CD4-positive, alpha-beta T cell treated with Interleukin-15 for 4 hours (primary cell): ENCODE results near the gene WNT16.
"Not testable (repeated sequence)": the region's sequence is repeated elsewhere in the genome, so short reads cannot be mapped to it uniquely, and the experiment has no call there.

ENCODE experiments used
- DNase-seq: peaks from one replicate; pipeline ENCODE4 v3.0.0-alpha.2; 2020; ENCODE audit warnings: low spot score

The WNT16 gene, protein sequence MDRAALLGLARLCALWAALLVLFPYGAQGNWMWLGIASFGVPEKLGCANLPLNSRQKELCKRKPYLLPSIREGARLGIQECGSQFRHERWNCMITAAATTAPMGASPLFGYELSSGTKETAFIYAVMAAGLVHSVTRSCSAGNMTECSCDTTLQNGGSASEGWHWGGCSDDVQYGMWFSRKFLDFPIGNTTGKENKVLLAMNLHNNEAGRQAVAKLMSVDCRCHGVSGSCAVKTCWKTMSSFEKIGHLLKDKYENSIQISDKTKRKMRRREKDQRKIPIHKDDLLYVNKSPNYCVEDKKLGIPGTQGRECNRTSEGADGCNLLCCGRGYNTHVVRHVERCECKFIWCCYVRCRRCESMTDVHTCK

DNA sequence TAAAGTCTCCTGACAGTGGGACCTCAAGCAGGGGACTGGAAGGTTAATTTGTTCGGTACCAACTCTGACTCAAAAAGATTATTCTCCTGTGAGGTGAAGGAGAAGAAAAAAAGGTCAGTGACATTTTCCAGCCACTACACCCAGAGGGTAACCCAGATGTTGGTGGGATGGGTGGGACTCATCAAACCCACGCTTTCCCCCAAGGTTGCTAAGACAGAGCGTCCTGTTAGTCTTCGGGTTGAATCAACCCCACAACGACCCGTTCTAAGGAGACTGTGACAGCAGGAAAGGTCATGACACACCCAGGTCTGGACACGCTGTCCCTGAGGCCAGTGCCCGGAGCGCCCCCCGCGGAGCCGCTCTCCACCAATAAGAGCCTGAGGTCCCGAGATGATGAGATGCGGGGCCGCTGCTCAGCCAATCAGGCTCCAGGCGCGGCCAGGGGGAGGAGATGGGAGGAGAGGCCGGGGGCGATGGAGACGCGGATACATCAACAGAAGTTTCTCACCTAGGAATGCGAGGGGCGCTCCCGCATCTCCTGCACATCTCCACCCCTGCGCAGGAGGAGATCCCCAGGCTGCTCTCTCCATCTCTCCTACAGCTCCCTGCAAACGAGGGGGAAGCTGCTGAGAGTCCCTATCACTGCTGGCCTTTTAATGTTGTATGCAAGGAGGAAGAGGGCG lies at the start of gene WNT16:
WNT16 (plus strand) TSS at position 493 of the 683 bp plus-strand sequence. CDS start 293 bp downstream, outside the sequence.
- DNase-seq: no peak

DNA sequence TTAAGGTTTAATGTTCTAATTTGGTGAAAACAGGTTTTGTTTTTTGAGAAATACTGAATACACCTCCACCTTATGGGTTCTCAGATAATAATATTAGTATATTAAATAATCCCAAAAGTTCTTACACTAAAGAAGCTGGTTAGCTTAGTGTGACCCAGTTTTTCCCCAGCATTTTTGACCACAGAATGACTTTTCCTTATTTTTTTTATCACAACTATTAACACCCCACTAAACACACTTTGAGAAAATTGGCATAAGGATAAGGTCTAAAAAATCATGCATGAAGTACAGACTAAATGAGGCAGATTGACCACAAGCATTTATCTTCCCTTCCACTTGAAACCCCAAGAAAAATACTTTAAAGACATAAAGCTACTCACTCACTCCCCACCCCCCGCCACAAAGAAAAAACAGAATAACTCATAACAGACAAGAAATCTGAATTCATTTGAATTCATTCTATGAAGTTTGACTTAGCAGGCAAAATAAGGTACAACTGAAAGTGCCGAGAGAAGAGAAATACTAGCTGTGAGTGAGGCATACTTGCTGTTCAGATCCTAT lies 49.7 kb upstream of the WNT16 start:
- DNase-seq: no peak

DNA sequence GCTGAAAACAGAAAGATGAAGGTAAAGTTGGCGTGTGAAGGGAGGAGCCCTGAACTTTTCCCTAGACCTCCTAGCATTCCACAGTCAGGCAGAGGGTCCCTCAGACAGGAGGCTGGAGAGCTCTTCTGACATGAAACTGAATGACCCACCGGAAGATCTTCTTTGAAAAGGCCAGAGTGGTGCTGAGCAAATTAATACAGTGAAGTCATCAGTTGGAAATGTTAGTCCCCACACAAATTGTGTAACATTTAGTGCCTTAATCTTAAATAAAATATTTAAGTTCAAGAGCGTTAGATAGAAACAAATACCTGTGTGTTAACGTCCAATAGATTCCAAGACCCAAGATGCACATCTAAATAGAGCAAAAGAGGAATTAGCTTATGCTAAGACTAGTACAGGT lies 49.0 kb upstream of the WNT16 start:
- DNase-seq: no peak

DNA sequence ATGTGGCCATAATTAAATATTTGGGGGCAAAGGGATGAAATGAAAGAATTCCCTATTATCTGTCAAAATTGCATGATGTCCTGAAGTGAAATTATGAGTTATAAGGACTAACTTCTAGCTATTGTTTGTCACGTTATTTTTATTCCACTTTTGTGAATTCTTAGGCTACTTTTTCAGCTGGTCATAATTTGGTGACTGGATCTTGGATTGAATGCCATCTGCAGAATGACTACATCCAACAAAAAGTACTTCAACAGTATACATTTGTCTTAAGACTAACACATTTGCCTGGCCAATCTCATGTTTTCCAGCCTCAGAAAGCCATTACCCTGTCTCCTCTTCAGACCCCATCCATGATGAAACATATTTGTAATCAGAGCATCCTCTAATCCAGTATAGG lies 48.1 kb upstream of the WNT16 start:
- DNase-seq: no peak

DNA sequence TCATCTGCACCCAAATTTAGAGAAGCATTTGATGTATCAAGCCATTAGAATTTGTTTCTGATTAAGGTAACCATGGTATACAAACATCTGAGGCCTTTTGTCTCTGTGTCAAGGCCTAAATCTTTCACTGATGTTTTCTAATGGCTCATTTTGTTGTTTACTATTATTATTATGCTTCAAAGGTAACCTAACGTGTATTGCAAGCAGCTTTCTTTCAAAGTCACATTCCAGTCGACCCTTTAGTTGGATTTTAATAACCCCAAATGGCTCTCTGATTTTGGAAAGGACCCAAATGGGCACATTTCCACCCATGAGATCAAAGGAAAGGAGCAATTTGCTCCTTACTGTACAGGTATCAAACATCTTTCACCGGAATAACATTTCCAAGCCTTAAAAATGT lies 46.7 kb upstream of the WNT16 start:
- DNase-seq: no peak

DNA sequence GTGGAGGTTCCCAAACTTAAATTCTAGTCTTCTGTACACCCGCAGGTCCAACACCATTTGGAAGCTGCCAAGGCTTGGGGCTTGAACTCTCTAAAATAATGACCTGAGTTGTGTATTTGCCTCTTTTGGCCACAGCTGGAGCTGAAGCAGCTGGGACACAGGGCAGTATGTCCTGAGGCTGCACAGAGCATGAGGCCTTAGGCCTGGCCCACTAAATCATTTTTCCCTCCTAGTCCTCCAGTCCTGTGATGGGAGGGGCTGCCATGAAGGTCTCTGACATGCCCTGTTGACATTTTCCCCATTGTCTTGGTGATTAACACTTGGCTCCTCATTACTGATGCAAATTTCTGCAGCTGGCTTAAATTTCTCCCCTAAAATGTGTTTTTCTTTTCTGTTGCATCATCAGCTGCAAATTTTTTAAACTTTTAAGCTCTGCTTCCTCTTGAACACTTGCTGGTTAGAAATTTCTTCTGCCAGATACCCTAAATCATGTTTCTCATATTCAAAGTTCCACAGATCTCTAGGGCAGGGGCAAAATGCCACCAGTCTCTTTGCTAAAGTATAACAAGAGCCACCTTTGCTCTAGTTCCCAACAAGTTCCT lies 43.6 kb upstream of the WNT16 start:
- DNase-seq: no peak

DNA sequence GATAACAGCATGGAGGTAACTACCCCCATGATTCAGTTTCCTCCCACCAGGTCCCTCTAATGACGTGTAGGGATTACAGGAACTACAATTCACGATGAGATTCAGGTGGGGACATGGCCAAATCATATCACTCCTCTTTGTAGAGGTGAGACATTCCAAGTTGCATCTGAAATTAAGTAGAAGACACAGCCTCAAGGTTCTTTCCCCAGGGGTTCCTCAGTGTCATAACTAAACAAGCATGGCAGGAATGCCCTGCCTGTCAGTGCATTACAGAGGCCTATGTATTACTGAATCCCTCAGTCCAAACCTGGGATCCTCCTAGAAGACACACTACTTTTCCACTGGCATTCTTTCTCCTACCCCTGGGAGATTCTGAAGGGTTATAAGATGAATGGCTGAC lies 42.6 kb upstream of the WNT16 start:
- DNase-seq: no peak

DNA sequence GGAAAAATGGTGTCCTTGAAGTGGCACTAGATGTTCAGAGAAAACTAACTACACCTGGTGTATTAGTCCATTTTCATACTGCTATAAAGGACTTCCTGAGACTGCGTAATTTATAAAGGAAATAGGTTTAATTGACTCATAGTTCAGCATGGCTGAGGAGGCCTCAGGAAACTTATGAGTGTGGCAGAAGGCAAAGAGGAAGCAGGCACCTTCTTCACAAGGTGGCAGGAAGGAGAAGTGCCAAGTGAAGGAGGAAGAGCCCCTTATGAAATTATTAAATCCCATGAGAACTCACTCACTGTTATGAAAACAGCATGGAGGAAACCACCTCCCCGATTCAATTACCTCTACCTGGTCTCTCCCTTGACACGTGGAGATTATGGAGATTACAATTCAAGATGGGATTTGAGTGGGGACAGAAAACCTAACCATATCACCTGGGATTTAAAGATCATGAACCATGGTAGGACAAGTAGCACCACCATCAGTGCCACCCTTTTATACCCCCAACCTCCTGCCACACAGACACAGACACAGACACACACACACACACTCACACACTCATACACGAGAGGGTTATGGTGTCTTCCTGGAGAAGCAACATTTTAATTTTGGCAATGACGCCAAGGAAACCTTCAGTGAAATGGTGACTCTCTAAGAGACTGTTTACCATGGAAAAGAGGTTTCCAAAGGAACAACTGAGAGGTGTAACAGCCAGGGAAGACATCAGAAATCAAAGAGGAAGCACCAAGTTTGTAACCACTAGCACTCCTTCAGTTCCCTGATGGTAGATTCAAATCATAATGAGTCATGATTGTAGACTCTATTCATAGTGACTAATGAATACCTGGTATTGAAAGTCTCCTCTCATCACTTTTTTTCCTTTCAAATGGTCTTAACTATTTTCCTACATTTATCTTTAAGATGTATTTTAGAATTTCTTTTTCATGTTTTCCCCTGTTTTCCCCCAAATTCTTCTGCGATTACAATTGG lies 41.8 kb upstream of the WNT16 start:
- no peak for DNase-seq

DNA sequence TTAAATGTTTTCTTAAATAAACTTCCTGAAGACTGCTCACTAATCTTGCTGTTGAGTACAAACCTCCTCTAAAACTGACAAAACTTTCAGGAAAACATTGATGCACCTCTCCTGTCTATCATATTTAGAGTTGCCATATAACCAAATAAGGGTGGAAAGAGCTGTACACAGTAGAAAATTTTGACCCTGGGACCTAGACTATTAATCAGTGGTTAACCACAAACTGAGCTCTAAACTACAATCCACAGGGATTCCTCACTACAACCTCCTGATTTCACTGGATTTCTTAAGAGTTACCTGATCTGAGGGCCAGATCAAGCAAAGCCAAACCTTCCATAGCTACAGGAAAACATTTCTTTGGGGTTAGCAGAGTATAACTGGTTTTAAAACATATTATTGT lies 39.9 kb upstream of the WNT16 start:
- no peak for DNase-seq

DNA sequence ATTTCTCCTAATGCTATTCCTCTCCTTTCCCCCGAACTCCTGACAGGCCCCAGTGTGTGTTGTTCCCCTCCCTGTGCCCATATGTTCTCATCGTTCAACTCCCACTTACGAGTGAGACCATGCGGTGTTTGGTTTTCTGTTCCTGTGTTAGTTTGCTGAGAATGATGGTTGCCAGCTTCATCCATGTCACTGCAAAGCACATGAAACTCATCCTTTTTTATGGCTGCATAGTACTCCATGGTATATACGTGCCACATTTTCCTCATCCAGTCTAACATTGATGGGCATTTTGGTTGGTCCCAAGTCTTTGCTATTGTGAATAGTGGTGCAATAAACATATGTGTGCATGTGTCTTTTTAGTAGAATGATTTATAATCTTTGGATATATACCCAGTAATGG lies 38.9 kb upstream of the WNT16 start:
- DNase-seq: not testable (repeated sequence)

DNA sequence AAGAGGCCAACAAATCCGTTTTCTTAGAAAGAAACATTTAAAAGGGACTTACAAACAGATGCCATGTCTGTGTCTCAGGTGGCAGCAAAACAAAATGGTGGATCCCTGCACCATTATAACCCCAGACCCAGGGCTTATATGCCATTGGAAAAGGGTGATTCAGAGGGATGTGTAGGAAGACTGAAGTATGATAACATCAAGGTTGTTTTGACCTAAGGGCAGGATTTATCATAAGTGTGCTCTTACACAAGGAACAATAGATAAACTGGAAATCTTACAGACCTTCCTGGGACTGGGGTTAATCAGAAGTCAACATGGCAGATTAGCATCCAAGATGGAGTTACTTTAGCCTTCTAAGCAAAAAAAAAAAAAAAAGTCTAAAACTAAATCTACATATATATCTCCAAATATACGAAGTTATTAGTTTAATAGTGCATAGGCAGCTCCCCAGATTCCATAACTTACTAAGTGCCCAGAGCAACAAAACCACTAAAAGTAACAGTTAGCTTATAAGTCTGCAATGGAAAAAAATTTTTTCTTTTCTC lies 34.3 kb upstream of the WNT16 start:
- no peak for DNase-seq

DNA sequence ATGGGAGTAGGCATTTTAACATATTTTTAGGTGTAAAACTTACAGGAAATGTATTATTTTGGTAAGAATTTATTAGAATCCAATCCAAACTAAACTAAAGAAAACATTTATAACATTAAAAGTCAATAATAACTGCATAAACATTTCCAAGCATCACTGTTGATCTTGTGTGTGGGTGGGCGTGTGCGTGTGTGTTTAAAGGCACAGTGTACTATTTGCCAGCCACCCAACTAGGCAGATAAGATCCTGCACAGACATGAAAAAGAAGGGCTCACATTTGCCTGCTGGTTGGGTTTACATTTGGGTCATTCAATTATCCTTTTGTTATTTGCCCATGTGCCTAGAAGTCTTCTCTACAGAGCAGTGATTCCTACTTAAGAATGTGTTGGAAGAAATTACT lies 31.0 kb upstream of the WNT16 start:
- DNase-seq: no peak

DNA sequence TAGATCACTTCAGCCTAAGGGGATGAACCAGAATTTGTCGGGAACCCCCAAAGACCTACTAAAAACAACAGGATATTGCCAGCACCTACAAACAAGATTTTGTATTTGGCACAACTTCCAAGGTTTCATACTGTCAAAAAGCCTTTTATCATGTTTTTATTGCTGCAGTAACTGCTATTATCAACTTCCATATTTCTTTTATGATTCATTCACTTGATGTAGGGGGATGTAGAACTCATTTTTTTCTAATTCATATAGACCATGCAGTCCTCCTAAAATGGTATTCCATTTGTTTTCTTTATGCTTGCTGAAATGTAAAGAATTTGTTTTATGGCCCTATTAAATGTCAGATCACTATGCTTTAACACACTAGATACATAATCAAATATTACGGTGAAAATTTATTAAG lies 30.0 kb upstream of the WNT16 start:
- no peak for DNase-seq

DNA sequence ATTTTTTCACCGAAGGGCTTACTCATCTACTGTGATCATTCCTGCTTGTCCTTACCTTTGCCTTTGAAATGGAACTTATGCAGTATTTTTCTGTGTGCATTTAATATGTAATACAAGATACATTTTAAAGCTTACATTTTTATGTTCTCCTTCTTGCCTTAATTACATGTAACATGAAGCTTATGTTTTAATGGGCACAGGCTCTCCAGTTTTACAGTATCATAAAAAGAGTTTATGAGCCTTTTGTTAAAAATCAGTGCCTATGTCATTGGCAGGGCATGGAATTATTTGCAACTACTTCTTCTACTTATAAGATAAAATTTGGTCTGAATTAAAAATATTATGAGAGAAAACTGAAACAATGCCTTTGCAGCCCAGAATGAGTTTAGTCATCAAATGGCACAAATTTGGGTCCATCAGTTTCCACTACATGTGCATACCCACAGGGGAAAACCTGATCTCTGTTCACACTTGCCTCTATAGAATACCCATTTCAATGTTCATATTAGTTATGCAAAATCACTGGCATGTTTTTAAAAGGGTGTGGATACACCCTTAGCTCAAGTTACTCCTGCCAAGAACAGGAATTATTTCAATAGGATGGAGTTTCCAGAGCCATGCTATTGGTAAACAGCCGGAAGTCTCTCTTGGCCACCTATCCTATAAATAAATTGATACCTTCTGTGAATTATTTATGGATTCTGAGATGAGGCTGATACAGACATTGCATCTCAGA lies 27.9 kb upstream of the WNT16 start:
- DNase-seq: no peak

DNA sequence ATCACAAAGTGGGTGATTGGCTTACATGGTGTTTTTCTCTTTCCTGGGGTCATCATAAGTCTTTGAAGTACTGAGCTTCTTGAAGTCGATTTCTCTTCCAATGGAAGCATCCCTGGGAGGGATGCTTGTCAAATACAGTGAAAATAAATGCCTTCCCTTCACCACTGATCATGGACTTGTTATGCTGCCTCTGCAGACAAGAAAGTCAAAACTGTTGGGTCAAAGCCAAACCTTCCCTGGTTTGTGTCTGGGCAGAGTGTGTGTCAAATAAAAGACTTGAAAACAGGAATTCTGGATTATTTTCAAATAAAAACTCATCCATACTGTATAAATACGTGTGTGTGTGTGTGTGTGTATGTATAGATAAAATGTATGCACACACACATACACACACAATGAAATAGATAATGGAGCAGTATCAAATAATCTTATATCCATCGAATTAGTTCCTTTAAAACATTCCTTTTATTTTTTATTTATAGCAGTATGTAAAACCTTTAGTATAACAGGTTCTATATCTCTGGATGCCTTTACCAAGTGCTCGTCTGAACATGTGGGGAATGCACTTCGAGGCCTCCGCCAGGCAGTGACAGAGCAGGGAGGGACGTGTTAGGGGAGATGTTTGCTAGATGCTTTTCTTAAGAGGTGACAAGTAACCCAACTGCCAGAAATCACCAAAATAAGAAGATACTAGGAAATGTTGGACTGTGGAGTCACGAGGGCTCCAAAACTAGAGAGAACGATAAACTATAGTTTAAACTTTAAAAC lies 27.2 kb upstream of the WNT16 start:
- no peak for DNase-seq

DNA sequence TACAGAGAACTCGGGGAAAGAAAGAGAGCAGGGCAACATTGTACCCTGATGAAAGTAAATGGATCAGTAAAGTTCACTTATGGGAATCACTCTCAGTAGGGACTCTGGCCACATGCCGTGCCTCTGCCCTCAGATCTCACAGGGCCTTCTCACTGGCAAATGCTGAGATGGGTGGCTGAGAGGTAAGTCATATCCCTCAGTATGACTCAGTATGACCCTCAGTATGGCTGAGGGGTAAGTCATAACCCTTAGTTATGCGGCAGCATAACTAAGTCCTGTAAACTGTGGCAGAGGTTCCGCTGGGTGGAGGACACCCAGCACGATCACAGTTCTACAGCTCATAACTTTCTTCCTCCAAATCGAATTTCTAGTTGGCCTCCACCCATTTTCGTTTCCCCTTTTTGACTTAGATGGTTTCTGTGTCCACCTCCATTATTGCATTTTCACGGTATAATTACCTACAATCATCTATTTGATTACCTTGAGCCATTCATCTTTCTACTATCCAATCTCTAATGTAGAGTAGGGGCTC lies 26.5 kb upstream of the WNT16 start:
- DNase-seq: no peak

DNA sequence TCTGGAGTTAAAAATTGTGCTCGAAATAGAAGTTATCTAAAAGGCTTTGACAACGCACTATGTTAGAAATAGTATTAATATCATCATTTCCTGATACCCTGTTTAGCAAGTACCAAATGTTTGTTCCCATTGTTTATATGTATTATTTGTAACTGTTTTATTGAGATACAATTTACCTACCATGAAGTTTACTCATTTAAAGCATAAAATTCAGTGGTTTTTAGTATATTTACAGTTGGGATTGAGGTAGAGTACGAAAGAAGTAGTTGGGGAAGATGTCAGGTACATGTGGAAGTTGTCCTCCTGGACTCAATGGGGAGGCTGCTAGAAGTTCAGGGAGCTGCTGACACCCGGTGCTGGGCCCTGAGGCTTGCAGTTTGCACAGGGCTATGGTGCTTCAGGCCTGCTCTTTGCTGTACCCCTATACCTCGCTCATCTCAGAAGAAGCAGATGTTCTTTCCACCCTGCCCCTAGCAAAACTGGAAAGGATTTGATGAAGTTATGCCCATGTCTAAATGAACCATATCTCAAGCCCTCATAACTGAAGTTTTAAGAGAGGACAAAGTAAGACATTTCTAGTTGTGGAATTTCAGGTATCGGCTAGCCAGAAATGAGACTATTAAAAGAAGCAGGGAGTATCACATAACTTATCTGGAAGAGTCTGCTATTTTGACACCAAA lies 25.2 kb upstream of the WNT16 start:
- no peak for DNase-seq

DNA sequence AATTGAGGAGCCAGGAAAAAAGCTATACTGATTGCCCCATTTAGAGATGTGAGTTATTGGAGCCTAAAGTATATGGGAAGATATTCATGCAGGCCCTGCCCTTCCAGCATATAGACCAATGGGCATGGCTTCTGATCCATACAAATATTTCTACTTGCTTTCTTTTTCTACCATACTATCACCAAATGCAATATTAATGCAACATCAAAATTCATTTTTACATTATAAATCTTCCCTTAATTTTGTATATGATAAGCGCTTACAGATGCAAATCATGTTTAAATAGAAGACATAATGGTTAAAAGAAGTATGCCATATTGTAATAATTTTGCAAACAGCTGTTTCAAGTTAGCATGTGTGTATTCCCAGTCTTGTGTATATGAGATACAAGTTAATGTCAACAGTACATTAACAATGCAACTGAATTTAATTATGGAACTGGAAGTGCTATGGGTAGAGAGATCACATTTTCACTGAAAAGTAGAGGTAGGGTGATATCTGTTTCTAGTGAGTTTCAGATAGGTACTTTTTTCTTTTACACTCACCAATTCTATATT lies 24.6 kb upstream of the WNT16 start:
- DNase-seq: no peak

DNA sequence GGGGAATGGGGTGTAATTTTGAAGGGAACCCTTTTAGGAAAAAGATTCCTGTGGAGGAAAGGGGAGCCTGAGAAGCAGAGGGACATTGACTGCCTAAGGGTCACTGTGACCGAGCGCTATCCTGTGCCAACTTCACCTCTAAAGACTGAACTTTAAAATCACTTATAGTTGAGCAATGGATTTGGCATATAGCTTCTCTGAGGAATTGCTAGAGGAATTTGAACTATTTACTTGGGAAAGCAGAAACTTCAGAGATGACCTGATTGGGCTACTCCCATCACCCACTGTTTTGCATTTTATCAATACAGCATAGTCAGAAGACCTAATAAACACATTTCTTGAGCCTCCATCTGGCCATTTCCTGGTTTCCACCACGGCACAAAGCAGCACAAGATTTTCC lies 23.7 kb upstream of the WNT16 start:
- DNase-seq: no peak
